CD4-positive, alpha-beta T cell treated with Interleukin-17A for 1 hour (primary cell): ENCODE results near the gene GABRR2.

Source experiments
- DNase-seq: peaks from one replicate; pipeline ENCODE4 v3.0.0-alpha.2; 2020

The GABRR2 gene

DNA sequence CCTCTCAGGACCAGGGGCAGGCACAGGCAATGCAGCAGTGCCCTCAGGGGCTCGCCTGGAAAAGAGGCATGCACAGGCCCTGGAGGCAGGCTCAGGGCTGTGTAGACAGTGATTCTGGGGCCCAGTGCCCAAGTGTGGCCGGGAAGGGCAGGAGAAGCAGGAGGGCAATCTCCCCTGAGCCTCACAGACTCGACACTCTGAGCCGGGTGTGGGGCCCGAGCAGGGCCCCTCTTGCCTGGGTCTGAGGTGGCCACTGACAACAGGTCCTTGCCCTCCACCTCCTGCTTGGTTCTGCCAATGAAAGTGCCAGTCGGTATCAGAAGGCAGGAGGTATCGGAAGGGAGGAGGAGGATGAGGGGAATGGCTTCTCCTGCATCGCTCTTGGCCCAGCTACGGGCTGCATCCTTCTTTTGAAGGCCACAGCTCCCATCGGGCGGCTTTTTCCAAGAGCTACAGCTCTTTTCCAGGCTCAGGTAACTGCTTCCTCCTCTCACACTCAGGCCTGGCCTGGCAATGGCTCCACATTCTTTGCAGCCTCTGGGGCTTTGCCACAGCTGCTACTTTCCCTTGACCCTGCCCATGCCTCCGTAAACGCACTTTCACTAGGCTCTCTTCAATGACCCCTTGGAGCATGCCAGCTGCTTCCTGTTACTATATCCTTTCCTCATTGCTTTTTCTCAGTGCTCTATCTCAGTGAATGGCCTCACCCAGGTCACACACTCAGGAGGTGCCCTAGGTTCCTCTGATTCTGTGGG lies 24.5 kb downstream of the GABRR2 start:
- DNase-seq = no peak

DNA sequence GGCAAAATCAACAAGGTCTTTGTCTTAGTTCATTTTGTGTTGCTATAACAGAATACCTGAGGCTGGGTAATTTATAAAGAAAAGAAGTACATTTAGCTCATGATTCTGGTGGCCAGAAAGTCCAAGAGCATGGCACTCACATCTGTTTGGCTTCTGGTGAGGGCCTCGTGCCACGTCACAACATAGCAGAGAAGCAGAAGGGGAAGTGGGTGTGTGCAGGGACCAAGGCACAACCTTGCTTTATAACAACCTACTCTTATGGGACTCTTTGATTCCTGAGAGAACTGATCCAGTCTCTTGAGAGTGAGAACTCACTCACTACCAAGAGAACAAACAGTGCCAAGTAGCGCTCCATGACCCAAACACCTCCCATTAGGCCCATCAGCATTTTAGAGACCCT lies 25.4 kb downstream of the GABRR2 start:
- no peak for DNase-seq

DNA sequence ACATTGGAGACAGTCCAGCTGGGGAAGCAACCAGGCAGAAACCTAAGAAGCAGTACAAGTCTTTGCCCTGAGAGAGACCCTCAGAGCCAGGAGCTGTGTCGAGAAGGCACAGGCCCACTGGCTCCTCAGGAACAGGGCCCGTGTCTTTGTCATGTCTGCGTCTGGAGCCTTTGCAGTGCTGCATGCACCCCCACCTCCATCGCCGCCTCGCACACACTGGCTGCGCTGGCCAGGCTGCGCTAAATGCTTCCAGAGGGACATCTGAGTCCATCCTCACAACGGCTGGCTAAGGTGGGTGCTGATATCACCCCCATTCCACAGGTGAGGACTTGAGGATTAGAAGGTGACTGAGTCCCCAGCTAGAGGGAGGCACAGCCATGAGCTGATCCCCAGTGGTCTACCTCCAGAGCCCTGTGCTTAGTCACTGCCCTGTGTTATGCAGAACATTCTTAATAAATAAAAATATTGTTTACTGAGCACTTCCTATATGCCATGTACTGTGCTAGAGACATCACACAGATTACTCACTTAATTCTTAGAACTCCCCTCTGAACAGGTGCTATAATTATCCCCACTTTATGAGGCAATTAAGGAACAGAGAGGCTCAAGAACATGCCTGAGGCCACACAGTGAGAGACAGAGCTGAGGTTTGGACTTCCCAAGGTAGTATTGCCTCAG lies 27.6 kb downstream of the GABRR2 start:
- DNase-seq = no peak

- no peak for DNase-seq
Measured at GRCh38 chr6:89286516-89286915, 28.6 kb downstream of the GABRR2 start.

GRCh38 chr6:89284963-89285735 lies 29.9 kb downstream of the GABRR2 start:
- DNase-seq = no peak

- no peak for DNase-seq
Measured at GRCh38 chr6:89284081-89284480, 31.0 kb downstream of the GABRR2 start.

- DNase-seq = no peak
Measured at GRCh38 chr6:89282749-89283148, 32.4 kb downstream of the GABRR2 start.

DNA sequence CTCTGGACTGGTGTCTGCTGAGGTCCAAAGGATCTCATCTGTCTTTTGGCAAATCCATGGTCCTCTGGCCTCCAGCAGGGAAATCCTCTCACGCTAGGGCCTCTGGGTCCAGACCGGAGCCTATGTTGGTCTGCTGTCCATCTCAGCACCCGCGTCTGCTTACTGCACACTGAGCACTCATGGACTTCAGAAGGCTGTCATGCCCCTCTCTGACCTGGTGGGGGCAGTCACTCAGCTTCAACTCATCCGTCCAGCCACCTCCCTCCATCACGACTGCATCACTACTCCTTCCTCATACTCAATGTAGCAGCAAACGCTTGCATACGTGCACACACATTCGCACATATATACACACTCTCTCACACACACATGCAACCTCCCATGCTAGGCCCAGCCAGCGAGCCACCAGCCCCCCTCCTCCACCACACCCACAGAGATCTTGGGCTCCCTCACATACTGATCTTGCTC lies 33.3 kb downstream of the GABRR2 start:
- DNase-seq = peak; percentile 50

GRCh38 chr6:89278956-89279355 lies 36.1 kb downstream of the GABRR2 start:
- no peak for DNase-seq

DNA sequence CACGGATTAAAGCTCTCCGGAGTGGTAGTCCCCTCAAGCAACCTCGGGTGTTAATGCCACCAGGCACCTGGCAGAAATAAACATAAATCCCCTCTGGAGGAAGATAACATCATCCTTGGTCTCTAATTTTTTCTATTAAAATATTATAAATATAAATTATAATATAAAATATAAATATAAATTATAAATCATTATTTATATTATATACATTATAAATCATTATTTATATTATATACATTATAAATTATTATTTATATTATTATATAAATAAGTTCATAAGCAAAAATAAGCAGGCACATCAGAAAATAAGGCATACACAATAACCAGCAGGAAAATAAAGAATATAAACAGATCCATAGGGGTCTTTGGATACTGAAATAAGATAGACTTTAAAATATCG lies 39.2 kb downstream of the GABRR2 start:
- DNase-seq = no peak

GRCh38 chr6:89273816-89274215 lies 41.3 kb downstream of the GABRR2 start:
- no peak for DNase-seq

- DNase-seq = no peak
Measured at GRCh38 chr6:89272596-89272995, 42.5 kb downstream of the GABRR2 start.

DNA sequence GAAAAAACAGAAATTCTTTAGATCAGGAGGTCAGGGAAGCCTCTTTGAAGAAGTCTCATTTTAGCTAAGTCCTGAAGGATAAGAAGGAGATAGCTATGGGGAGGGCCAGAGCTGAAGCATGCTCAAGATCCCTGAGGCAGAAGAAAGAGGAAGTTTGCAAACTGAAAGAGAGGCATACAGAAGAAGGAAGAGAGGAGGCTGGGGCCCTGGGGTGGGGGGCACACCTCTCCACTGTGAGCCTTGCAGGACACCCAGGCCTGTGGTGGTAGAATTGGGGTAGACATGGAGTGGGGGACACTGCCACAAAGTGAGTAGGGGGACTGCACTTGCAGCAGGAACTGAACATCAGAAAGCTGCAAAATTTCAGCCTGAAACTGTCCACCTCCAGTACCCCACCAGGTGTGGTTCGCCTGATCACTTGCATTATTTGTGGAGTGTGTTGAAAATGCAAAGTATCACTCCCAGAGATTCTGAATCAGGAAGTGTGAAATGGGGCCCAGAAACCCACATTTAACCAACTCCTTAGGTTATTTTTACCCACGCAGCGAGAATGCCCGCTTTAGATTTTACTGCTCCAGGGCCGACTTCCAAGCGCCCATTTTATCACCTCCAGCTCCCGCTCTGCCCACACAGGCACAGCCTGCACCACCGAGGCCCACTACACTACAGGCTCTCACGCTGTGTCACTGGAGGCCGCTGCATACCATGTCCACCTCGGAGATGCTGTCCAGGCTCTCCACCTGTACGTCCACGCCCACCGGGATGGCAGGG lies 44.0 kb downstream of the GABRR2 start:
- no peak for DNase-seq

DNA sequence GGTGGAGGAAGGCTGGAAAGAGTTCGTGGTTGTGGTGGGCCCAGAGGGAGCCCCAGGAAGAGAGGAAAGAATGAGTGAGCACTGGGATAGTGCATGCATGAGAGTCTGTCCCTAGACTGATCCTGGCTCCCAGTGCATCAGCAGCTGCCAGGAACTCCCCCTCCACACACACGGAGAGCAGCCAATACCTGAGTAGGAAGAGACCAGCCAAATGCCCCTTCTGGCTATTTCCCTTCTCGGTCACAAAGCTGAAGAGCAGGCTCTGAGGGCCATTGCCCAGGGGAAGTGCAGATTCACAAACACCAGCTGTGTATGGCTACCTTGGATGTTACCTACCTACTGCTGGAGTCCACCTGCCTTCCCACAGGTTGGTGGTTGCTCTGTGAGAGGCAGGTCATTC lies 45.1 kb downstream of the GABRR2 start:
- no peak for DNase-seq

- no peak for DNase-seq
Measured at GRCh38 chr6:89269252-89269651, 45.8 kb downstream of the GABRR2 start.

- no peak for DNase-seq
Measured at GRCh38 chr6:89268776-89269175, 46.3 kb downstream of the GABRR2 start.

- DNase-seq = no peak
Measured at GRCh38 chr6:89267918-89268317, 47.2 kb downstream of the GABRR2 start.

DNA sequence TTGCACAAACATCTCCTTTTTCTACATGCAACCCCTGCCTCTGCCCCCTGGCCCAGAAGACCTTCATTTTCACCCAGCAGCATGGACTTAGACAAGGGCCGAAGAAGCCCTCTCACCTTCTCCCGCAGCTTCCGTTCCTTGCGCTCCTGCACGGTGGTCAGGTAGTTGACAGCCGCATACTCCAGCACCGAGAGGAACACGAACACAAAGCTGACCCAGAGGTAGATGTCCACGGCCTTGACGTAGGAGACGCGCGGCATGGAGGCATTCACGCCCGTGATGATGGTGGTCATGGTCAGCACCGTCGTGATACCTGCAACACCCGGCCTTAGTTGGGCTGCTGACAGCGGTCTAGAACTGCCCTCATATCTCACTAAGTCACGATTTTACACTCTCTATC lies 50.8 kb downstream of the GABRR2 start:
- no peak for DNase-seq

GRCh38 chr6:89260832-89261231 lies 54.3 kb downstream of the GABRR2 start:
- DNase-seq = no peak

DNA sequence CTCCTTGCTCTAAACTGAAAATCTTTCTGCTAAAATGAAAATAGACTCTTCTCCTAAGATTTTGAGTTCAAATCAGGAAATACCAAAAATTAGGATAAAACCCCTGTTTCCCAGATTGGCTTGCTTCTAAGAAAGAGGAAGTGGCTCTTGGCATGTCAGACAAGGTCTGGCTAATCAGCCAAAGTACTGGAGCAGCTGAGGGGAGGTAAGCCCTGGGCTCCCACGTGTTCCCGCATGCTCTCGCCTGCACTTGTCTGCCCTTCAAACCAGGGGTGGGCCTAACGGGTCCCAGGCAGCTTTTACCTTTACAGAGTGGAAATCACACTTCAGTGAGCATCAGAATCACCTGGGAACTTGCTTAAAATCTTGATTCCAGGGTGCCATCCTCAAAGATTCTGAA lies 54.8 kb downstream of the GABRR2 start:
- DNase-seq = no peak

GRCh38 chr6:89258912-89259311 lies 56.2 kb downstream of the GABRR2 start:
- no peak for DNase-seq

GRCh38 chr6:89257781-89258180 lies 57.3 kb downstream of the GABRR2 start:
- no peak for DNase-seq

DNA sequence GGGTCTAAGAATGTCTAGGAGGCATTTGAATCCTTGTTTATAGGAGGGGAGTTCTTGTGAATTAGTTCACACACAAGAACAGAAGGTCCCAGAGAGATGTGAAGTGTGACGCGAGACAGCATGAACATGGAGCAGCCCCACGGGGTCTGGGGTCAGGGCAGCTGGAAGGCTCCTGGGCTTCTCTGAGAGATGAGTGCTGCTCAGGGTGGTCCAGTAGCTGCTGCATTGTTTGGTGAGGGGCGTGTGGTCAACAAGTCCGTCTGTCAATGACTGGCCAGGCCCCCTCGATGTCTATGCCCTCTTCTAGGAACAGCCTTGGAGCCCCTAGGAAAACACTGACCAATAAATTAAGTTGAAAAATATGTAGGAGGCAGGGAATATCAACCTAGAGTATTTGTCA lies 57.8 kb downstream of the GABRR2 start:
- DNase-seq = no peak
